ENCODE measurements around the gene CAMSAP3.
A peak's percentile ranks its signal among the peaks of the same experiment; 100 is the strongest.

Gene CAMSAP3

DNA sequence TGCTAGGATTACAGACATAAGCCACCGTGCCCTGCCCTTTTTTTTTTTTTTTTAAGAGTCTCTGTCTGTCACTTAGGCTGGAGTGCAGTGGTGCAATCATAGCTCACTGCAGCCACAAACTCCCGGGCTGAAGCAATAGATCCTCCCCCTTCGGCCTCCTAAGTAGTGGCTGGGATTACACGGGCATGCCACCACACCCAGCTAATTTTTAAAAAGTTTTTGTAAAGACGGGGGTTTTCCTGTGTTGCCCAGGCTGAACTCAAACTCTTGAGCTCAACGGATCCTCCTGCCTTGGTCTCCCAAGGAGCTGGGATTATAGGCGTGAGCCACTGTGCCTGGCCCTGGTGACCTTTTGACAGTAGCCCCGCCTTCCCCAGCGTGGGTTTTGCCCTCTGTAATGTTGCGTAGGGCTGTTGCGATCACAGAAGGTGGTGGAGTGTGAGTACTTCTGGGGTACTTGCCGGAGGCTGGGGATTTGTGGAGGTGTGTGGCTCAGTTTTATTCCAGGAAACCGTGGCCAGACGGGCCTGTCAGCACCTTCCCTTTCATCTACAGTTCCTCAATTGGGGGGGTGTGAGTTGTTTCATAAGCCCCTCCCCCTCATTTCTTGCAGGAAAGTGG is 61.6 kb downstream of the CAMSAP3 start:
- DNase-seq = peak; percentile 37 to 71

GRCh38 chr19:7658219-7658686 is 62.6 kb downstream of the CAMSAP3 start:
- DNase-seq = peak; percentile 71 to 78

DNA sequence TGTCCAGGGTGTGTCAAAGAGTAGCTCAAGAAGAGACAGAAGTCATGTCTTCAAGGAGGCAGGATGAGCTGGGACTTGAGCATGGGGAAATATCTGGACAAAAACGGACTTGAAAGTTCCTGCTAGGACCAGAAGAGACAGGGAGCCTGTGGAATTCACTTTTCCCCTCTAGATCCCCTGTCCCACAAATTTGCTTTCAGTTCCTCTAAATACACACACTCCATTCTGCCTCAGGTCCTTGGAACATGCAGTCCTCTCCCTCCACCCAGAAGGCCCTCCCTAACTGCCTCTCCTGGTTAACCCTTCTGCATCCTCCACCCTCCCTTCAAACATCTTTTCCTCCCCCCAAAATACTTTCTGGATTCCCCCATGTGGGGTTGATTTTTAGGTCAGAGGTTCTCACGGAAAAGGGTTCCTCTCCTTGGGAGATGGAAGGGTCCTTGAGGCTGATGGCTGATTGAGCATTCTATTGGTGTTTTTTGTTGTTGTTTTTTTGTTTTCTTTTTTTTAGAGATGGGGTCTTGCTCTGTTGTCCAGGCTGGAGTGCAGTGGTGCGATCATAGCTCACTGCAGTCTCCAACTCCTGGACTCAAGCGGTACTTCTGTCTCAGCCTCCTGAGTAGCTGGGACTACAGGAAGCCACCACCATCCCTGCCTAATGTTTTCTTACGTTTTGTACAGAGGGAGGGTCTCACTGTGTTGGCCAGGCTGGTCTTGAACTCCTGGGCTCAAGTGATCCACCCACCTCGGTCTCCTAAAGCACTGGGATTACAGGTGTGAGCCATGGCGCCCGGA is 66.3 kb downstream of the CAMSAP3 start:
- DNase-seq = no peak

DNA sequence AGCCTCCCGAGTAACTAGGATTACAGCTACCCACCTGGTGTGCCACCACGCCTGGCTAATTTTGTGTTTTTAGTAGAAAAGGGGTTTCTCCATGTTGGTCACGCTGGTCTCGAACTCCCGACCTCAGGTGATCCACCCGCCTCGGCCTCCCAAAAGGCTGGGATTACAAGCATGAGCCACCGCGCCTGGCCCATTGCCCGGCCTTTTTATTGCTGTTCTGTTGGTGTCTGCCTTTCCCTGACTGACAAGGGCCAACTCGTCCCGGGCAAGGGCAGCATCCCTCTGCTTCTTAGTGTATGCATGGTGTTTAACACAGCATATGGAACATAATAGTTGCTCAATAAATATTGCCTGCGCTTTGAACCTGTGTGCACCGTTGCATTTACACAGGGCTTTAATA is 67.0 kb downstream of the CAMSAP3 start:
- no peak for DNase-seq

- DNase-seq = no peak
Measured at GRCh38 chr19:7663706-7664105, 68.0 kb downstream of the CAMSAP3 start.

DNA sequence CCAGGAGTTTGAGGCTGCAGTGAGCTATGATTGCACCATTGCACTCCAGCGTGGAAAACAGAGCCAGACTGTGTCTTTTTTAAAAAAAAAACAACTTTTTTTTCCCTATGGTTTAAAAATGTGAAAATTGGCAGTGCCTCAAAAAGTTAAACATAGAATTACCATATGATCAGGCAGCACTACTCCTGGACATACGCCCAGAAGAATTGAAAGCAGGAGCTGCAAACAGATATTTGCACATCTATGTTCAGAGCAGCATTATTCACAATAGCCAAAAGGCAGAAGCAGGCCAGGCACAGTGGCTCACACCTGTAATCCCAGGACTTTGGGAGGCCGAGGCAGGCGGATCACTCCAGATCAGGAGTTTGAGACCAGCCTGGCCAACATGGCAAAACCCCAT is 69.4 kb downstream of the CAMSAP3 start:
- DNase-seq = no peak

All from CD4-positive, alpha-beta T cell treated with Interferon alpha-2 for 1 hour (primary cell).